GM21786 (cell line): Measurements from ENCODE around the gene VWCE.
"Not testable (repeated sequence)": the region's sequence is repeated elsewhere in the genome, so short reads cannot be mapped to it uniquely, and the experiment has no call there.

ENCODE experiments used
- ATAC-seq: cut with Tn5 transposase; IDR thresholded peaks from one replicate; pipeline ENCODE4 v1.9.1; 2021; ENCODE audit not compliant: unreplicated experiment

The VWCE gene

DNA sequence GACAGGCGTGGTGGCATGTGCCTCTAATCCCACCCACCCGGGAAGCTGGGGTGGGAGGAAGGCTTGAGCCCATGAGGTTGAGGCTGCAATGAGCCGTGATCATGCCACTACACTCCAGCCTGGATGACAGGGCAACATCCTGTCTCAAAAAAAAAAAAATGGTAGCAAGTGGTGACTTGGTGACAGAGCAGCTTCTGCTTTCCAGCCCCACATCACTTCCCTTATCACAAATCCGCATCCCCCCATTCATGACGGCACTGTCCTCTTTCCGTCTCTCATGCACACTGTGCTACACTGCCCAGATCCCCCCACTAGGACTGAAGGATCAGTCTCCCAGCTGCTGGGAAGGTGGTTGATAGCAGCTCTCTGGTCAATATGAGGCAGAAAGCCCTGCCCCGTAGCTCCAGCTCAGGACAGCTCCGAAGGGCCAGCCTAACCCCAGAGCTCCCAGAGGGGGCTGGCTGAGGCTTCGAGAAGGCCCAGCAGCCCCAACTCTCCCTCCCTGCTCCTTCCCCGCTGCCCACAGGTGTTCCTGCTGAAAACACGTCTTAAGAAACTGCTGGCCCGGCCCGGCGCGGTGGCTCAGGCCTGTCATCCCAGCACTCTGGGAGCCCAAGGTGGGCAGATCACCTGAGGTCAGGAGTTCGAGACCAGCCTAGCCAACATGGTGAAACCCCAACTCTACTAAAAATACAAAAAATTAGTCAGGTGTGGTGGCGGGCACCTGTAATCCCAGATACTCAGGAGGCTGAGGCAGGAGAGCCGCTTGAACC lies 38.2 kb downstream of the VWCE start:
- no peak for ATAC-seq

DNA sequence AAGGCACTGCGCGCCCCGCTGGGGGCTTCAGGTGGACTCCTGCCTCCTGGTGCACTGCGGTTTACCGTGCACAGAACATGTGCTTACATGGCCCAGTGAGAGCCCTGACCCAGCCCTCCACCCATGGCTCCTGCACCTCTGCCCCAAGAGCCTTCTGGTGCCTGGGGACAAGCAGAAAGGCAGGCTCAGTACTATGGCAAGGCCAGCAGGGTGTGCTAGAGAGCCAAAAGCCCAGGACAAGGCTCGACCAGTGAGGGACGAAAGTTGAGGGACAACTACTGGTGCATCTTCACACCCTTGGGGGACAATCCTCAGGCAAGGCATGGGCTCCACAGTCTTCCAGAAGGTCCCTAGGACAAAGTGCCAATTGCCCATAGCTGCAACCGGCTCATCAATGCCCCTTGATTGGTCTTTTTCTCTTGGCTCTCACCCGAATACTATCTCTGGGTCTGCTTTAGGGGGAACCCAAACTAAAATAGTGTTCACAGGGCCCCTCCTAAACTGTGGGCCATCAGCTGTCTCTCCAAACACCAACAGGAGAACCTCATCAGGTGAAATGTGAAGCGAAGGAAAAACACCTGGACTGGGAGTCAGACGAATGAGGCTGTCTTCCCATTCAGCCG lies 40.6 kb downstream of the VWCE start:
- peak; percentile 70 for ATAC-seq

DNA sequence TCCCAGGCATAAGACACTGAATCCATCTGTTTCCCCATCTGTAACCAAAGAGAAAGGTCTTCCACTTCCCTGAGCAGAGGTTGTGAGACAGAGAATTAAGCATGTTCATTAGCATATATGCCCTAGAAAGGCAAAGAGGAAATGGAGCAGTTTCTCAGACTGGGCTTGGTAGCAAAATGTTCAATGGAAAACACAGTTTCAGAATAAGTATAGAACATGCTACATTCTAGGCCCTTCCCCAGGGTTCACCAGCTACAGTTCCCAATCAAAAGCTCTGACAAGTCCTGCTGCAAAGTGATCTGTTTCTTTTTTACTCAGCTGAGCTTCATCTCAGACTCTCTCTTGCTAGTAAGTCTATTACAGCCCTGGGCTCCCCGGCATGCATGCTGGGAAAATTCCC lies 42.8 kb downstream of the VWCE start:
- ATAC-seq, result not testable (repeated sequence)

DNA sequence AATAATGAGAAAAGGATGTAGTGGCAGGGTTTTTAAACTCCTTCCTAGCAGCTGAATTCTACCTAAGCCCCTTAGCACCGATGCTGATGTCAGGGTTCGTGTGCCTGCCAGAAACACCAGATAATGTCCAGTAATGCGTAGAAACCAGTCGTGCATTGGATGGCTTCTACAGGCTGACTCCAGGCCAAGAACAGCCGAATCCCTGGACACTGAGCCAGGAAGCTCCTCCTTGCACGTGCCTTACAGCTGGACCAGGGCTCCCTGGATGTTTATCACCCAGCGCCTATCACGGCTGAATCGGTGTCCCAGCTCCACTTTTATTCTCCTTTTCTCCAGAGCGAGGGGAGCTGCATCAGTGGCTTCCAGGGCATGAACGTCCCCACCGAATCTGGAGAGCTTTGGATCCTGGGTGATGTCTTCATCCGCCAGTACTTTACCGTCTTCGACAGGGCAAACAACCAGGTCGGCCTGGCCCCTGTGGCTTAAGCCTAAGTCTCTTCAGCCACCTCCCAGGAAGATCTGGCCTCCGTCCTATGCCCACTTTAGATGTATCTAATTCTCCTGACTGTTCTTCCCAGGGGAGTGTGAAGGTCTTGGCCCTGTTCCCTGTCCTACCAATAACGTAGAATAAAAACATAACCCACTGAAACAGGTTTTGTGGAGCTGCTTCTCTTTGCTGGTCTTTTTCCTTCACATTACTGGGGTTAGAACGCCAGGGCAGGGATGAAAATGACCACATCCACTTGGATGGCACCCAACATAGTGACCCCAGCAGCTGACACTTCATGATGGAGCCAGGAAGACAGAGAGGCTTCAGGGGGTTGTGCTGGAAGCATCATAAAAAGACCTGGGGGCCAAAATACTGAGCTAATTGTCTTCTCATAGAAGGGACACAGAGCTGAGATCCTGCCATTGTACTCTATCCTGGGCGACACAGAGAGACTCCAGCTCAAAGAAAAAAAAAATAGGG lies 44.0 kb downstream of the VWCE start:
- not testable (repeated sequence) for ATAC-seq

DNA sequence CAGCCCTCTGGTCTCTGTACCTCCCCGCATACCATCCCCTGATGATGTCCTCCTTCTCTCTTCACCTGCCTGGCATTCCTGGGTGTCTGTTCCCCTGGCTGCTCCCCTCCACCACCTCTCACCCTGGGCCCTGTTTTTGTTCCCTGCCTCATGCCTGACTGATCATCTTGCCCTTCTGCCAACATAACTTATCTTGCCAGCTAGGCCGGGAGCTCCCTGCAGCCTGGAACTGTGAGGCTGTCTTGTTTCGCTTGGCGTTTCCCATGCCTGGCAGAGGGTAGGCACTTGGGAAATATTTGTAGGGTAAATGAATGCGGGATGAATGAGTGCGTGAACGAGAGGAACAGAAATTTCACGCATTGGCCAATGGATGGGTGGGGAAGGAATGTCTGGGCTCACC lies 45.9 kb downstream of the VWCE start:
- not testable (repeated sequence) for ATAC-seq

DNA sequence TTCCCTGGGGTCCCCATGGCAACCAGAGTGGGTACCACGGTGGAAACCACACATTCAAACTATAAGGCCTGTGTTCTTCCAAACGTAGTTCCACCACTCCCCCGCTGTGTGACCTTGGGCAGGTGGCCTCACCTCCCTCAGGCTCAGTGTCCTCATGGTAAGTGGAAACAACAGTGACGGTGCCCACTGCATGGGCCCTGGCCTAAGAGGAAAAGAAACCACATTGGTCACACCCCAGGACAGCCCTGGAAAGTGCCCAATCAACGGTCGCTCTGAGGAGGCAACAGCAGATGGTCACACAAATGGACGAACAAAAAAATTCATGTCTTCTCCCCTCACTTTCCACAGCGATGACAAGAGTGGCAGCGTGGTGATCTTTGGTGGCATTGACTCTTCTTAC lies 47.0 kb downstream of the VWCE start:
- ATAC-seq, result not testable (repeated sequence)

DNA sequence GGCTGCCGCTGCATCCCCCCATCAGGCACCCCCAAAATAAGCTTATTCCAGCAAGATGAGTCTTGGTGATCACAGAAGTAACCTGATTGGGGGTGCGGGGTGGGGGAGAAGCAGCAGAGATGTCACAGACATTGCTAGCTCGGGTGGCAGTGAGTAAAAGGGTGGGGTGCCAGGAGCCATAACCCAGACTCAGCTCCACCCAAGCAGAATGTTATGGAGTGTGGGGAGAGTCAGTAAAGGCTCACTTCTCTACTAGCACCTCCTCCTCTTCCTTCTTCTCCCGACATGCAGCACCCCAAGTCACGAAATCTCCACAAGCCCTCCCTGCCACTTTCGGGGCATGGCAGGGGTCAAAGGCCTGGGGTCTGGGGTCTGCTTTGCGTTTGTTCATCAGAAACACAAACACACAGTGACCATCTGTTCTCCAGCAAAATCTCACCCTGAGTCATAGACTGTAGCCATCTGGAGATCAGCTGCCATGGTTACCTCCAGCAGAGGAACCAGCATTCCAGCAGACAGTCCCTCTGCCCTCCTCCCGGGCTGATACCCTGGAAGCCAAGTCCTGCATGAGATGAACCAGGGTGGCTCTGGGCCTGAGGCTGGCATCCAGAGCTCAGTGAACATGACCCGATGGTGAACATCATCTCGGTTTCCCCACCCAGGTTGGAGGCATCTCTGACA lies 49.7 kb downstream of the VWCE start:
- ATAC-seq, result not testable (repeated sequence)

DNA sequence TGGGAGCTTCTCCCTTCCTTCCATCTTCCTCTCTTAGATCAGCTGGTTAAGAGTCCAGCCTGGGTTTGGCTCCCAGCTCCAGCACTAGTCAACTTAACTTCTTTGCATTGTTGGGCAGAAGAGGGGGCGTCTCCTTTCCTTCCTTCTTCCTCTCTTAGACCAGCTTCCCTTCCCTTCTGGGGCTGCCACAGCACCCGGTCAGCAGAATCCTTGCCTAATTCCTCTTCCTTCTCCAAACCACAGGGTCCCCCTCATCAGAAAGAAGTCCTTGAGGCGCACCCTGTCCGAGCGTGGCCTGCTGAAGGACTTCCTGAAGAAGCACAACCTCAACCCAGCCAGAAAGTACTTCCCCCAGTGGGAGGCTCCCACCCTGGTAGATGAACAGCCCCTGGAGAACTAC lies 53.6 kb downstream of the VWCE start:
- ATAC-seq, result not testable (repeated sequence)

DNA sequence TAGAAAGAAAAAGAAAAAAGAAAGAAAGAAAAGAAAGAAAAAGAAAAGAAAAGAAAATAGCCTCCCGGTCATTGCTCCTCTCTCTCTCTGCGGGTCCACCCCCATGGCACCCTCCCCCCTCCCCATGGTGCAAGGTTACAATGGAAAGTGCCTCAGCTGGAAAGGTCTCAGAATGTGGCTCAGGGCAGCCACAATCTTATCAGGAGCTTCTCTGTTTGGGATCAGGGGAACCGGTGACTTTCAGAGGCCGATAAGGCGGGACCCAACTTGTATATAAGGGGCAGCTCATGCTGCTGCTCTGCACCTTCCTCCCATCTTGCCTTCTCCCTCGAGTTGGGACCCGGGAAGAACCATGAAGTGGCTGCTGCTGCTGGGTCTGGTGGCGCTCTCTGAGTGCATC lies 54.2 kb downstream of the VWCE start, which contains the start of gene PGA5:
Gene PGA5 (plus strand): TSS at position 301 of the 400 bp plus-strand sequence. CDS start 52 bp downstream, at position 353.
- ATAC-seq, result not testable (repeated sequence)

DNA sequence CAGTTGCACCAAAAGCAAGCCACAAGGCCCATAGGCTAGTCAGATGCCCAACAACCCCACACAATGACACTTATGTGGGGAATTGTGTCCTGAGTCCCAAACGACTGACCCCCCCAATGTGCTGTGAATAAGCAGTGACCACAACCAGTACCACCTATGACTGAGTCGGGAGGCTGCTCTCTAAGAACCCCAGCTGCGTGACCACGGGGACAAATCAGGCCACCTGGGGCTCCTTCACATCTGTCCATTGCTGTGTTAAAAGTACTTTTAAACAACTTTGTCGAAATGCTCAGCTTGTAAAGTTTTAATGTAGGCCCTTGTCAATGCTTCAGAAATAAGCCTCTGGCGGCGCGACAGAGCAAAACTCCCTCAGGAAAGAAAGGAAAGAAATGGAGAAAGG lies 54.8 kb downstream of the VWCE start:
- ATAC-seq, result not testable (repeated sequence)

DNA sequence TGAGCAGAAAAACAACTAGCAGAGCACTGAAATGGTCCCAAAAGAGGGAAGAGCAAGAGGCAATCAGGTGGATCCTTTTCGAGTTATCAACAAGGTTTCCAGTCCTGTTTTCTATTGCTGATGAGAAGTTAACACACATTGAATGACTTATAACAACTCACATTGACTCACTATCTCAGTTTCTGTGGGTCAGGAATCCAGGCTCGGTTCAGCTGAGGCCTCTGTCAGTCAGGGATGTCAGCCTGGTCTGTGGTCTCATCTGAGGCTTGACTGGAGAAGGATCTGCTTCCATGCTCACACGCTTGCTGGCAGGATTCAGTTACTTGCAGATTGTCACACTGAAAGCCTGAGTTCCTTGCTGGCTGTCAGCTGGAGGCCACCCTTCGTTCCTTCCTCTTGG lies 58.0 kb downstream of the VWCE start:
- not testable (repeated sequence) for ATAC-seq

DNA sequence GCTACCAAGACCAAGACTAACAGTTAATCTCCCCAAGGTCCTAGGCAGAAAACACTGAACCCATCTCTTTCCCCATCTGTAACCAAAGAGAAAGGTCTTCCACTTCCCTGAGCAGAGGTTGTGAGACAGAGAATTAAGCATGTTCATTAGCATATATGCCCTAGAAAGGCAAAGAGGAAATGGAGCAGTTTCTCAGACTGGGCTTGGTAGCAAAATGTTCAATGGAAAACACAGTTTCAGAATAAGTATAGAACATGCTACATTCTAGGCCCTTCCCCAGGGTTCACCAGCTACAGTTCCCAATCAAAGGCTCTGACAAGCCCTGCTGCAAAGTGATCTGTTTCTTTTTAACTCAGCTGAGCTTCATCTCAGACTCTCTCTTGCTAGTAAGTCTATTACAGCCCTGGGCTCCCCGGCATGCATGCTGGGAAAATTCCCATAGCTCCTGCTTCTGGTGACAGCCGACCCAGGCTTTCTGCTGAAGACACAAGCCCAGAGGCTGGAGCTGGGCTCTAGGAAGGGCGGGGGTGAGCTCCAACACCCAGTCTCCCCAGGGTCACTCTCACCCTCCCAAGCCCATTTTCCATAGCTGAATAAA lies 62.5 kb downstream of the VWCE start:
- ATAC-seq, result not testable (repeated sequence)

DNA sequence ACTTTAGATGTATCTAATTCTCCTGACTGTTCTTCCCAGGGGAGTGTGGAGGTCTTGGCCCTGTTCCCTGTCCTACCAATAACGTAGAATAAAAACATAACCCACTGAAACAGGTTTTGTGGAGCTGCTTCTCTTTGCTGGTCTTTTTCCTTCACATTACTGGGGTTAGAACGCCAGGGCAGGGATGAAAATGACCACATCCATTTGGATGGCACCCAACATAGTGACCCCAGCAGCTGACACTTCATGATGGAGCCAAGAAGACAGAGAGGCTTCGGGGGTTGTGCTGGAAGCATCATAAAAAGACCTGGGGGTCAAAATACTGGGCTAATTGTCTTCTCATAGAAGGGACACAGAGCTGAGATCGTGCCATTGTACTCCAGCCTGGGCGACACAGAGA lies 63.5 kb downstream of the VWCE start:
- ATAC-seq, result not testable (repeated sequence)

DNA sequence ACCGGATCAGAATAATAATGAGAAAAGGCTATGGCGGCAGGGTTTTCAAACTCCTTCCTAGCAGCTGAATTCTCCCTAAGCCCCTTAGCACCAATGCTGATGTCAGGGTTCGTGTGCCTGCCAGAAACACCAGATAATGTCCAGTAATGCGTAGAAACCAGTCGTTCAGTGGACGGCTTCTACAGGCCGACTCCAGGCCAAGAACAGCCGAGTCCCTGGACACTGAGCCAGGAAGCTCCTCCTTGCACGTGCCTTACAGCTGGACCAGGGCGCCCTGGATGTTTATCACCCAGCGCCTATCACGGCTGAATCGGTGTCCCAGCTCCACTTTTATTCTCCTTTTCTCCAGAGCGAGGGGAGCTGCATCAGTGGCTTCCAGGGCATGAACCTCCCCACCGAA lies 64.1 kb downstream of the VWCE start:
- not testable (repeated sequence) for ATAC-seq

DNA sequence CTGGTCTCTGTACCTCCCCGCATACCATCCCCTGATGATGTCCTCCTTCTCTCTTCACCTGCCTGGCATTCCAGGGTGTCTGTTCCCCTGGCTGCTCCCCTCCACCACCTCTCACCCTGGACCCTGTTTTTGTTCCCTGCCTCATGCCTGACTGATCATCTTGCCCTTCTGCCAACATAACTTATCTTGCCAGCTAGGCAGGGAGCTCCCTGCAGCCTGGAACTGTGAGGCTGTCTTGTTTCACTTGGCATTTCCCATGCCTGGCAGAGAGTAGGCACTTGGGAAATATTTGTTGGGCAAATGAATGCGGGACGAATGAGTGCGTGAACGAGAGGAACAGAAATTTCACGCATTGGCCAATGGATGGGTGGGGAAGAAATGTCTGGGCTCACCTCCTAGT lies 65.7 kb downstream of the VWCE start:
- not testable (repeated sequence) for ATAC-seq

DNA sequence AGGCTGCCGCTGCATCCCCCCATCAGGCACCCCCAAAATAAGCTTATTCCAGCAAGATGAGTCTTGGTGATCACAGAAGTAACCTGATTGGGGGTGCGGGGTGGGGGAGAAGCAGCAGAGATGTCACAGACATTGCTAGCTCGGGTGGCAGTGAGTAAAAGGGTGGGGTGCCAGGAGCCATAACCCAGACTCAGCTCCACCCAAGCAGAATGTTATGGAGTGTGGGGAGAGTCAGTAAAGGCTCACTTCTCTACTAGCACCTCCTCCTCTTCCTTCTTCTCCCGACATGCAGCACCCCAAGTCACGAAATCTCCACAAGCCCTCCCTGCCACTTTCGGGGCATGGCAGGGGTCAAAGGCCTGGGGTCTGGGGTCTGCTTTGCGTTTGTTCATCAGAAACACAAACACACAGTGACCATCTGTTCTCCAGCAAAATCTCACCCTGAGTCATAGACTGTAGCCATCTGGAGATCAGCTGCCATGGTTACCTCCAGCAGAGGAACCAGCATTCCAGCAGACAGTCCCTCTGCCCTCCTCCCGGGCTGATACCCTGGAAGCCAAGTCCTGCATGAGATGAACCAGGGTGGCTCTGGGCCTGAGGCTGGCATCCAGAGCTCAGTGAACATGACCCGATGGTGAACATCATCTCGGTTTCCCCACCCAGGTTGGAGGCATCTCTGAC lies 68.5 kb downstream of the VWCE start:
- not testable (repeated sequence) for ATAC-seq

DNA sequence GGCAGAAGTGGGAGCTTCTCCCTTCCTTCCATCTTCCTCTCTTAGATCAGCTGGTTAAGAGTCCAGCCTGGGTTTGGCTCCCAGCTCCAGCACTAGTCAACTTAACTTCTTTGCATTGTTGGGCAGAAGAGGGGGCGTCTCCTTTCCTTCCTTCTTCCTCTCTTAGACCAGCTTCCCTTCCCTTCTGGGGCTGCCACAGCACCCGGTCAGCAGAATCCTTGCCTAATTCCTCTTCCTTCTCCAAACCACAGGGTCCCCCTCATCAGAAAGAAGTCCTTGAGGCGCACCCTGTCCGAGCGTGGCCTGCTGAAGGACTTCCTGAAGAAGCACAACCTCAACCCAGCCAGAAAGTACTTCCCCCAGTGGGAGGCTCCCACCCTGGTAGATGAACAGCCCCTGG lies 72.4 kb downstream of the VWCE start:
- ATAC-seq, result not testable (repeated sequence)

DNA sequence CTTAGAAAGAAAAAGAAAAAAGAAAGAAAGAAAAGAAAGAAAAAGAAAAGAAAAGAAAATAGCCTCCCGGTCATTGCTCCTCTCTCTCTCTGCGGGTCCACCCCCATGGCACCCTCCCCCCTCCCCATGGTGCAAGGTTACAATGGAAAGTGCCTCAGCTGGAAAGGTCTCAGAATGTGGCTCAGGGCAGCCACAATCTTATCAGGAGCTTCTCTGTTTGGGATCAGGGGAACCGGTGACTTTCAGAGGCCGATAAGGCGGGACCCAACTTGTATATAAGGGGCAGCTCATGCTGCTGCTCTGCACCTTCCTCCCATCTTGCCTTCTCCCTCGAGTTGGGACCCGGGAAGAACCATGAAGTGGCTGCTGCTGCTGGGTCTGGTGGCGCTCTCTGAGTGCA lies 73.1 kb downstream of the VWCE start, which contains the start of gene PGA4:
Gene PGA4 (plus strand): TSS at position 301 of the 400 bp plus-strand sequence. CDS start 54 bp downstream, at position 355.
- ATAC-seq, result not testable (repeated sequence)

DNA sequence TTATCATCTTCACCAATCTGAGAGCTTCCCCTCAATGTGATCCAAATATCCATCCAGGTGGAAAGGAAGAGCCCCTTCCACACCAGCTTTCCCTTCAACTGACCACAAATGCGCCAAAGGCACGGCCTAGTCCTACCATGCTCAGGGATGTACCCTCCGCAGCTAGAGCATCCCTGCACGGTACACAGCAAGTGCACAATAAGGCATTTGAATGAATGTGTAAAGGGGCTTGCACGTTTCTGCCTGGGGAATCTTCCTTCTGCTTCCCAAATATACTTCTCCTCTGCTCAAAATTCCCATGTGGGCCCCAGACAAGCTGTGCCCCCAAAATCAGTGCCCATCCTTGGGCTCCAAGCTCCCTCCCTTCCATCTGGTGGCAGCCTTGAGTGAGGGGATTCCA lies 76.1 kb downstream of the VWCE start:
- not testable (repeated sequence) for ATAC-seq
